Epithelial cell of prostate (primary cell): ENCODE measurements around the gene LAMC3.

Experiments used
- DNase-seq: peaks from one replicate; pipeline ENCODE4 v3.0.0-alpha.2; 2011; ENCODE audit warnings: low read depth, low spot score
- H3K27ac ChIP-seq: fragments of 450-650 bp; 2 replicates; pipeline ENCODE4 v1.5.1; 2017; ENCODE audit warnings: mild to moderate bottlenecking

Gene LAMC3

DNA sequence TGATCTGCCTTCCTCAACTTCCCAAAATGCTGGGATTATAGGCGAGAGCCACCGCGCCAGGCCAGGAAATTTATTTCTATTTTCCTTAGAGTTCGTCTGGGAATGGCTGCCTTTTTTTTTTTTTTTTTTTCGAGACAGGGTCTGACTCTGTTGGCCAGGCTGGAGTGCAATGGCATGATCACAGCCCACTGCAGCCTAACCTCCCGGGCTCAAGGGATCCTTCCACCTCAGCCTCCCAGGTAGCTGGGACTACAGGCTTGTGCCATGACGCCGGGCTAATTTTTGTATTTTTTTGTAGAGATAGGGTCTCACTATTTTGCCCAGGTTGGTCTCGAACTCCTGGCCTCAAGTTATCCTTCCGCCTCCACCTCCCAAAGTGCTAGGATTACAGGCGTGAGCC lies 888 bp upstream of the LAMC3 start:
- DNase-seq, result no peak
- no peak overlapping the region for H3K27ac ChIP-seq

DNA sequence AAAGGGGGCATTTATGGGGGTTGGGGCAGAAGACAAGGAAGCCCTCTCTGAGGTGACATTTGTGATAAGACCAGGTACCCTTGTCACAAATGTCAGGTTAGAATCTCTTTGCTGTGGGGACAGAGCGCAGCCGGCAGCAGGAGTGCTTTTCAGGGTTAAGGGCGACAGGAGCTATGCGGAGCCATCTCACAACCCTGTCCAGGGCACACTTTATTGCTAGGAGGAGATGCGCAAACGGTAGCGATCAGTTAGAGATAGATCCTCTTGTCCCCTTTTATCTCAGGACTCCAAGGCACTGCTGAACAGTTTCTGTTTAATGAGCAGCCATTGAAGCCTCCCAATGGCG lies 438 bp upstream of the LAMC3 start:
- H3K27ac ChIP-seq, result no peak overlapping the region
- no peak for DNase-seq

DNA sequence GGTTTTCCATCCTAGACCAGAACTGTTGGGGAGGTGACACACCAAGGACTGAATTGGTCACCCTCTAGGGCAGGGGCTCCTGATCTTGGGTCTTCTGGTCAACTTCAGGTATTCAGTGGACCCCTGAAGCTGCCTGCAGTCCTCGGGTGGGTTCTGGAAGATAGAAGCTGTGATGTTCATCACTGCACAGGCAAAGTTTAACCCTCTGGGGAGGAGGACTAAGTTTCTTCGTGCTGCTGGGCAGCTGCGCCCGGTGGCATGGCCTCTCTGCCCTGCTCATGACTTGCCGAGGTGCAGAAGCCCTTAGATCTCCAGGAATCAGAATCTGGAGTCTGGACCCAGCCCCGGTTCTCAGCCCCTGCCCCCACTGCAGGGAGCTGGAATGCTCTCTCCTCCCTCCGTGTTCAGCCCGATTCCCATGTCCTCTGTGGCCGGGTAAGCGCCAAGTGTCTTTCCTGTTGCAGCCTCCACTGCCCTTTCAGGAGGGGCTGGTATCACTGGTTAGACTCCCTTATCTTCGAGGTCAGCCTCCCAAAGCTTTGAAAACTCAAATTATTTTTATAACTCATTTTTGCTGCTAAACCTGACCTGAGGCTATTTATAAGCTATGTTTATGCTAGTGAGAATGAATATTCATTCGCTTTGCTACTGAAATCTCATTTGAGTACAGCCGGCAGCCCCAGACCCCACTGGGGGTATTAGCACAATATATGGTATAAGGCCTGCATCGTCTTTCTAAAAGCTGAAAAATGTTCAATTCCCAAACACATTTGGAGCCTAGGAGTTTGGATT lies 1.7 kb downstream of the LAMC3 start:
- no peak for DNase-seq
- H3K27ac ChIP-seq, result no peak overlapping the region

DNA sequence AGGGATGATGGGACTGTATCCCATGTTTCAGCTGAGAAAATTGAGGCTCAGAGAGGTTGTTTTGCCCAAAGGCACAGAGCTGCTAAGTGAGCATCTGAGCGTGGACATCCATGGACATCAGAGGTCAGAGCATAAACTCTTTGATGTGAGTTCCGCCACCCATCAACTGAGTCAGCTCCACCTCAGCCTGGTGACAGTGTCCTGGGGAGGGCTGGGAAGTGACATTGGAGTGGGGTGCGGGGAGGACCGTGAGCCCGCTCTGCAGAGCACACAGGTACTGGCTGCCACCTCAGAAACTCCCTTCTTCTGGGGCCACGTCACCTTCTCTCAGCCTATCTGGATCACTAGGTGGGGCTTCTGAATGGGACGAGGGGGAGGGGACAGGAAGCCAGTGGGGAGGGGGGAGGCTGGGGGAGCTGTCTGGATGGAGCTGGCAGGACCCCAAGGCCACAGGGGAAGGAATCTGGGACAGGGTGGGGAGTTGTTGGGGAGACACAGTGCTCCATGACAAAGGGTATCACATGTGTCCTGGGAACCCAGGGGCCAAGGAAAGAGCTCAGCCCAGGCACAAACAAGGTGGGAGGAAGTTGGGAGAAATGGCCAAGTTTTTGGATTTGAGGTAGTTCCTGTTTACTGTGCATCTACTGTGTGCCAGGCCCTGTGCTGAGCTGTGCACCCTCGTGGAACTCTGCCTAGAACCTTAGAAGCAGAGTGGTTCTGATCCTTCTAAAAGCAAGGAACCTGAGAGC lies 2.5 kb downstream of the LAMC3 start:
- no peak for DNase-seq

DNA sequence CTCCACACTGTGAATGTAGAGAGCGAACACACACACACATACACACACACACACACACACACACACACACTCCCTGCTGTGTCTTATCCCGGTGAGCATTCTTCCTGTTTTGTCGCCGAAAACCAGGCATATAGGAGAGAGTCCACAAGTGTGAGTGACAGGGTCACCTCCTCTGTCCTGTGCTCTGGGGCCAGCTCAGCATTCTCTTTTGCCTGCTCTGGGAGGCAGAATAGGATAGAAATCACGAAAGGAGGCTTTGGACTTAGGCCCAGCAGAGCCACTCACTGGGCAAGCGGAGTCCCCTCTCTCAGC lies 3.0 kb downstream of the LAMC3 start:
- no peak overlapping the region for H3K27ac ChIP-seq
- no peak for DNase-seq

More for the DNA sequence above, 2.5 kb downstream of the LAMC3 start:
- no peak overlapping the region for H3K27ac ChIP-seq

DNA sequence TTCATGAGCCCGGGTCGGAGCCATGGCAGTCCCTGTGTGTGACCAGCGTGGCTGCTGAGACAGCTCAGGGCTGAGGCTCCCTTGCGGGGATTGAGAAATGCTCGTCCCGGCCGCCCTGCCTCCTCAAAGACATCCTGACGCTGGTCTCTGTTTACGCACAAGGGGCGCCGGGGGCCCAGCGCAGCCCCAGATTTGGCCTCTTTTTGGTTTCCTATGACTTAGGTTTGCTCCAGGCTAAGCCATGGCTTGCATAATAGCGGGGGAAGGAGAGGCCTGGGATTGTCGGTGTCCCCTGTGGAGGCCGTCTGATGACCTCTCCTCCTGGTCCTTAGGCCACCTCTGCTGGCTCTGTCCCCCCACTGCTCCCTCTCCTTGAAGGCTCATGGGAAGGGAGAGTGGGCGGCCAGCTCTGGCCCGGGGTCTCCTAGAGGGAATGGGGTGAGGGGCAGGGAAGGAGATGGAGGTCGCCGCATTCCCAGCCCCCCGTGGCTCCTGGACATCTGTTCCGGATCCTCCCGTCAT lies 3.5 kb downstream of the LAMC3 start:
- H3K27ac ChIP-seq, result no peak overlapping the region
- no peak for DNase-seq

DNA sequence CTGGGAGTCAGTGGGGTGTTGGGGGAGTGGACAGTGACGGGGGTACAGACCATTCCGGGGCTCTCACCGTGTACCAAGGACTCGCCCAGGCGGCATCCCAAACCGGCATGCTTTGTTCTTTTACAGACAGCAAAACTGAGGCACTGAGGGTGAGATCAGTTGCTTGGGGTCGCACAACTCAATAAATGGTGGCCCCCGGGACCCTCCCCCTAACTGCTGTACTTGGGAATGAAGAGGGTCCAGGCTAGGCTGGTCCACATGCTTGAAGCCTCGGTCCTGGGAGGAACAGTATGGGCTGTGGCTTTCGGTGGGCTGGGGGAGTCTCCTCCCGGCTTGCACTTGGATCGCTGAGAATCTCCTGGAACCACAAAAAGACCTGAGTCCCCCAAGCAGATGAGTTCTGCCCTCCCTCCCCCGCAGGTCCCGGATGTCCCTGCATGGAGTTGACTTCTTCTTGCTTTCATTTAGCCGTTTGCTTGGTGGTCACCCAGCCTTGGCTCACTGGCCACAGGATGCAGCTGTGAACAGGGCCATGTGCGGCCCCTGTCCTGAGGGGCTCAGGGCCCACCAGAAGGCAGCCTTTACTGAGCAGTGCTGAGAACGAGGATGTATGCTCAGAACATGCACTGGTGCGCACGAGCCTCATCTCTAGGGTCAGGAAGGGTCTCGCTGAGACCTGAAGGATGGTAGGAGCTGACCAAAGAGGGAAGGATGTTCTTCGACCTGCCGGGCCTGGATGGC lies 4.2 kb downstream of the LAMC3 start:
- DNase-seq, result no peak

DNA sequence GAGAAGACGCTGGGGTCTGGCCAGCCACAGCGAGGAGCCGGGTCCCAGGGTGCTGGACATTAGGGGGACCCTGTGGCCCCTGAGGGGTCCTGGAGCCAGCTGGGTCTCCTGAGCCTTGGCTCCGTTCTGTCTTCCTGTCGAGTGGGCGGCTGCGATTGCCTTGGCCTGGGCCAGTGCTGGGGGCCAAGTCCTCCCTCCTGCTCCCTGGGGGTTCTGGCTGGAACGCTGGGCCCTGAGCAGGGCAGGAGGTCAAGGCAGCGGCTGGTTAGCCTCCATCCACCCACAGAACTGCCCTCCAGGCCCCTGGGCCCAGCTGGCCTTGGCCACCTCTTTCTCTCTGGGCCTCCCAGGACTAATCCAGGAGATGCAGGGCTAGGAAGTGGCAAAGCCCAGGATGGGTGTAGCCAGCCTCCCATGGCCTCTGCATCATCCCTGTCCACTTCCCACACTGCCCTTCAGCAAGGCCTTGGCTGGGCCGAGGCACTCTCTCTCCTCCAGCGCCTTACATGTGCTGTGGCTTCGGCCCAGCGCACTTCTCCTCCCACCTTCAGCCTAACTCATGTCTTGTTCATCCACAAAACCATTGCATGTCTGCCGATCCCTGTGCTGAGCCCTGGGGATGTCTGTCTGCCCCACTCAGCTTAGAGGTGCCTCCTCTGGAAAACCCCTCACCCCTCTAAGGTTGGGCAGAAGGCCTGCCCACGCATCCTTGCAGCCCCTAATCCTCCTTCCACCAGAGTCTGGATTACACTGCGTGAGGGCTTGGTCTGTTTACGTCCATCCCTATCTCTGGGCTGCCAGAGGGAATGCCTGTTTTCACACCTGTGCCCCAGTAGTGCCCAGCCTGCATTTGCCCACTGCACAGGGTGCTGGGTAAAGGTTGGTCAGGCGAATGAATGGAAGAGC lies 5.0 kb downstream of the LAMC3 start:
- no peak for DNase-seq
- no peak overlapping the region for H3K27ac ChIP-seq

More for the DNA sequence above, 4.2 kb downstream of the LAMC3 start:
- H3K27ac ChIP-seq, result no peak overlapping the region

DNA sequence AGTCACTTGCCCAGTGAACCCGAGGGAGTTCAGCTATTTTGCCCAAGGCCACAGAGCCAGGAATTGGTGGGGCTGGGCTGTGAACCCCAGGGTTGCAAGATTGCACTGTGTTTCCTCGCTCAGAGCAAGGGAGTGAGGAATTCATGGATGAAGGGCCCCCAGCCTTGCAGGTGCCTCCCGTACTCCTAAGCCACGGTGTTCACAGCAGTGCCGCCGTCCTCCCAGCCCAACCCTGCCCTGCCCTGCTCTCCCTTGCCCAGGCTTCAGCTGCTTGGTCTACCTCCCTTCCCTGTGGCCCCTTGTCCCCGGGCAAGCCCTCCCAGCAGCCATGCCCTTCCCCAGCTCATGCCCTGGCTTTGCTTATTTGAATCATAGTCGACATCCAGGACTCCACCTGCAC lies 6.1 kb downstream of the LAMC3 start:
- H3K27ac ChIP-seq, result no peak overlapping the region
- DNase-seq, result no peak

DNA sequence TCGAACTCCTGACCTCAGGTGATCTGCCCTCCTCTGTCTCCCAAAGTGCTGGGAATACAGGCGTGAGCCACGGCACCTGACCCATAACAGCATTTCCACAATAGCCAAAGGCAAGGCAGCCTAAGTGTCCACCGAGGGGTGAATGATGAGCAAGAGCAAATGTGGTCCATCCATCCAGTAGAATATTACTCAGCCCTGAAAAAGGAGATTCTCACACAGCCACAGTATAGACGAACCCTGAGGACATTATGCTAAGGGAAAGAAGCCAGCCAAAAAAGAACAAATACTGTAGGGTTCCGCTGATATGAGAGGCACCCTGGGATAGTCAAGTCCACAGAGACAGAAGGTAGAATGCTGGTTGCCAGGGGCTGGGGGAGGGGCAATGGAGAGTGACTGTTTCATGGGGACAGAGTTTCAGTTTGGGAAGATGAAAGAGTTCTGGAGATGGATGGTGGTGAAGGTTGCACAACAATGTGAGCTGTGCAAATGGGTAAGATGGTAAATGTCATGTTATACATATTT lies 7.0 kb downstream of the LAMC3 start:
- H3K27ac ChIP-seq, result no peak overlapping the region
- DNase-seq, result no peak

DNA sequence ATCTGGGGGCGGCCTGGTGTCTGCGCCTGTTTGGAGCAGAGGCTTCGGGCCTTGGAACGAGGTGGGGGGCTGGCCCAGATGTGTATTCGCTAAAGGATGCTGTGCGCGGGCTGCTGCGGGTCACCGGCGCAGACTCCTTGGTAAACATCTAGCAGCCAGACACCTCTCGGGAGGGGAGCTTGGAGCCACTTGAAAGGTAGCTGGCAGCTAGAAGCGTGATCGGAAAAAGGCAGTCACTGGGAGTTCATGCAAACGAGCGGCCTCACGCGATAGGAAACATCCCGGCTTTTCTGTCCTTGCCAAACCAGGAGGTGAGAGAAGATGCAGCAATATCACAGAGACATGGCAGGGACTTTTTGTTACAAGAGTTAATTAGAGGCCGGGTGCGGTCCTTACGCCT lies 8.1 kb downstream of the LAMC3 start:
- no peak for DNase-seq
- no peak overlapping the region for H3K27ac ChIP-seq

DNA sequence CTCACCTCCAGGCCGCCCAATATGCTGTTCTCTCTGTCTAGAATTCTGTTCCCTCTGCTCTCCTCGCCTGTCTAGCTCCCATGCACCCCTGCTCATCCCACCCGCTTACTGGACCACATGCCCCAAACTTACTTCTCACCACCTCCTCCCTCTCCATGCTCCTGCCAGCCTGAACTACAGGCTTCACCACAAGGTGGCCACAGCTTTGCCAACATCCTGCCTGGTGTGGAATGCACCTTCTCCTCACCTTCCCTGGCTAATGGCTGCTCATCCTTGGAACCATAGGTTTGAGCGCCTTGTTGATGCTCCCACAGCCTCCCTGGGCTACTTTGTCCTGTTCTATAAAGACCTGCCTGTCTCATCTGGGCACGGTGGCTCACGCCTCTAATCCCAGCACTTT lies 9.6 kb downstream of the LAMC3 start:
- DNase-seq, result no peak
- H3K27ac ChIP-seq, result no peak overlapping the region

DNA sequence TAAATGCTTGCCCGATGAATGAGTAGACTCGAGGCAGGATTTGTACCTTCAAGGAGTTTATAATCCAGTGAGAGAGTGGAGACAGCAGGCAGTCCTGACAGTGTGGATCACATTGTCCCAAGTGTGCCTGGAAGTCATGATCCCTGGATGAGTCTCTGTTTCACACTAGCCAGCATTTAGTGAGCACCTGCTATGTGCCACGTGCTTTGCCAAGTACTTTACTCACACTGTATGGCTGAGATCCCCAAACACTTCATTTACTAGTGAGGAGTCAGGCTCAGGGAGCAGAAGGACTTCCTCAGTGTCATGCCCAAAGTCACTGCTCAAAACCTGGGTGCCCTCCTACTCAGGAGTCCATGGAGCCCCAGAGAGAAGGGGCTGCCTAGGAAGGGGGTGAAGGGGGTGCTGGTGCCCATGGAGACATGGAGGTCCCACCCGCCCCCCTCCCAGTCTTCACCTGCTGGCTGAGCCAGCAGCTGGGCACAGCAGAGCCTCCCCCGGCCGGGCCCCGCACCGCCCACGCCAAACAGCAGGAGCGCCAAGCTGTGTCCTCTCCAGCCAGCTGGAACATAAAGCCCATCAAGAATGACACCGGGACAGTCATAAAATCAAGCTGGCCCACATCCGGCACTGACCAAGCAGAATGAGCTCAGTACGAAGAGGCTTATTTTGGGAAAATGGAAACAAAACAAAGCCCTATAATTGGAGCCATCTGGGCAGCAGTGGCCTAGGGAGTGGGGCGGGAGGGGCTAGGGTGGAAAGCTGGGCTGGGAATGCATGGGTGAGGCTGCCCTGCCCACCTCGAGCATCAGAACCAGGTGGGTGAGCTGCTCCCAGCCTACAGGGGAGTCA lies 10.6 kb downstream of the LAMC3 start:
- DNase-seq, result no peak
- H3K27ac ChIP-seq, result no peak overlapping the region

DNA sequence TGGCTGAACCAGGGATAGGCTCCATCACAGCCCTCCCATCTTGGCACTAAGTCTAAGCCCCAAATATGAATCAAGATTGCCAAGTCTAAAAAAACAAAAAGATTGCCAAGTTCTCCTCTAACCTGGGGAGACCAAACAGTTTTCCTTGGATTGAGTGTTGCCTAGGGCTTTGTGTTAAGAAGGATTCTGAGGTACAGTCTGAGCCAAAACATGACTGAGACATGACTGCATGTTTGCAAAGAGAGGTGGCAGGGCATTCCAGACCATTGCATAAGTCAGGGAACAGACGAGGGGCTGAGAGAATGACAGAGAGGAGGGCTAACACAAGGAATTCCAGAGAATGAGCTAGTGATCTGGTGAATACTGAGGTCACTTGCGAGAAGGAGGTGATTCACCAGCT lies 11.4 kb downstream of the LAMC3 start:
- DNase-seq, result no peak
- H3K27ac ChIP-seq, result no peak overlapping the region

DNA sequence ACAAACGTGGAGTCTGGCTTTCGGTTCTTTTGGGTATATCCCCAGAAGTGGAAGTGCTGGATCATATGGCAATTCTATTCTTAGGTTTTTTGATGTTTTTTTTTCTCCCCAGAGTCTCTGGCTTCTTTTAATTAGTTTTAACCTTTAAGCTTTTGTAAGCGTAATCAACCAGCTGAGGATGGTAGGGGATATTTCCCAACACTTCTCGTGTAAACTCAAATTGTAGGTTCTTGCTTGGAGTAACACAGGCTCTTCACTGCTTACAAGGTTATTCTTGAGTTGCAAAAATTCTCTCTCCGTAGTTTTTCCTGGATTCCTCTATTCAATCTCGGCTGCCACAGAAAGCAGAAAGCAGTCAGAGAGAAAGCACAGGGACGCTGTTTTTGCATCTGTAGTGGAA lies 11.9 kb downstream of the LAMC3 start:
- no peak for DNase-seq
- no peak overlapping the region for H3K27ac ChIP-seq

DNA sequence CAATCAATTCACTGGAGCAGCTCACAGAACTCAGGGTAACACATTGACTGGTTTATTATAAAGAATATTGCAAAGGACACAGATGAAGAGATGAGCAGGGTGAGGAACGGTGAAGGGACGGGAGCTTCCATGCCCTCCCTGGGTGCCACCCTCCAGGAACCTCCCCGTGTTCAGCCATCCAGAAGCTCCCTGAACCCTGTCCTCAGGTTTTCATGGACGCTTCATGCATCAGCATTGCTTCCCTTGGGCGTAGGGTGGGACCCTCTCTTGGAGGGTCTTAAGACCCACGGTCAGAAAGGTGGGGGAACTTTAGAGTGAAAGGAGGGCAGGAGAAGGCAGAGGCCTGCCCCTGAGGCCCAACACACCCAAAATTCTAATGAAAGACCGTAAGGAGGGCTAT lies 12.8 kb downstream of the LAMC3 start:
- no peak for DNase-seq
- no peak overlapping the region for H3K27ac ChIP-seq

DNA sequence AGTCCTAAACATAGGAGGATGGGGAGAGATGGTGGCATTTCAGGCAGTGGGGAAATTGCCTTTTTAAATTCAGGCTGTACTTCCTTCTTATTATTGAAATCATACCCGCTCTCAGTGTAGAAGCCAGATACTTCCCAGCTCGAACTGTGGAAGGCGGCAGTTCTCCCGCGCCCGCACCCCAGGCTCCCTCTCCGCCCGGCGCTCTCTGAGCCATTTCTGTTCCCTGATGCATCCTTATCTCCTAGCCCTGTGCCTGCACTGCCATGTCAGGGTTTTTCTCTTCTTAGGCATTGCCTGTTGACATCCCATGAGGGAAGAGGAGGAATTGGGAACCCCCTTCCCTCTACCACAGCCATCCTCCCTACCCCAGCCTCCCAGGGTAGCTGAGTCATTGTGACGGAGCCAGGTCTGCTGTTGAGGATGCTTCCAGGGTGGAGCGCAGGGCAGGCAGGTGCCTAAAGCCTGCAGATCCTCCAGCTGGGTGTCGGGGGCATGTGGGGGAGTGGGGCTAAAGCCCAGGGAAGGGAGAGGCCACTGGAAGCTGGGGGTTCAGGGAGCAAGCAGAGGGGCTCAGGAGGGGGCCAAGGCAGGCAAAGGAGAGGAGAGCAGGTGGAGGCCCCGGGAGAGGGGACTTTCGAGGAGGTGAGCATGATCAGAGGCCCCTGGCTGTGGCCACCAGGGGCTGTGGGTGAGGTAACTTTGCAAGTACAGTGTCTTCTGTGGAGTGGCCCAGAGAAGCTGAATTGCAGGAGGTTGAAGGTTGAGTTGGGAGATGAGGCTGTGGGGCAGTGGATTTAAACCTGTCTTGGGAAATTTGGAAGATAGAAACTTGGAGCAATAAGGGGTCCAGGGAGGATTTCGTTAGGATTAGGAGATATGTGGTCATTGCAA lies 16.2 kb downstream of the LAMC3 start:
- DNase-seq, result no peak

More for the DNA sequence above, 16.2 kb downstream of the LAMC3 start:
- H3K27ac ChIP-seq, result no peak overlapping the region
